Fibroblast of lung (primary cell): ENCODE results near the gene LUC7L2.
"Not testable (repeated sequence)": the region's sequence is repeated elsewhere in the genome, so short reads cannot be mapped to it uniquely, and the experiment has no call there.

ENCODE experiments used
- EZH2 ChIP-seq: IDR thresholded peaks from 2 replicates; pipeline ENCODE4 v1.5.1; 2012; ENCODE audit warnings: low read length, control low read depth, mild to moderate bottlenecking; ENCODE audit errors: missing control alignments
- TF ChIP-seq, protein P1 (sequence below), 2 donors: IDR thresholded peaks in 1 of 2; conservative IDR thresholded peaks in 1 of 2; 1 replicate in 1 of 2; 2 replicates in 1 of 2; pipeline ENCODE4 v1.5.1; 2011 to 2012; ENCODE audit warnings: low read length in 2 of 2, control low read depth in 1 of 2, inconsistent platforms in 1 of 2, low read depth in 1 of 2, mild to moderate bottlenecking in 1 of 2

DNA sequence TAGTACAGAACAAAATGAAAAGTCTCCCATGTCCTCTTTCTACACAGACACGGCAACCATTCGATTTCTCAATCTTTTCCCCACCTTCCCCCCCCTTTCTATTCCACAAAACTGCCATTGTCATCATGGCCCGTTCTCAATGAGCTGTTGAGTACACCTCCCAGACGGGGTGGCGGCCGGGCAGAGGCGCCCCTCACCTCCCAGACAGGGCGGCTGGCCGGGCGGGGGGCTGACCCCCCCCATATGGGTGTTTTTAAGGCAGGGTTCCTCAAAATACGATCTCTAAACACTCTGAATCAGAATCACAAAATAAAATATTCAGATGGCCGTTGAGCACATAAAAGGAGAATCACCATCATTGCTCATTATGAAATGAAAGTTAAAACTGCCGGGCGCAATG, 70.0 kb downstream of the LUC7L2 start:
- TF ChIP-seq, protein P1, sequence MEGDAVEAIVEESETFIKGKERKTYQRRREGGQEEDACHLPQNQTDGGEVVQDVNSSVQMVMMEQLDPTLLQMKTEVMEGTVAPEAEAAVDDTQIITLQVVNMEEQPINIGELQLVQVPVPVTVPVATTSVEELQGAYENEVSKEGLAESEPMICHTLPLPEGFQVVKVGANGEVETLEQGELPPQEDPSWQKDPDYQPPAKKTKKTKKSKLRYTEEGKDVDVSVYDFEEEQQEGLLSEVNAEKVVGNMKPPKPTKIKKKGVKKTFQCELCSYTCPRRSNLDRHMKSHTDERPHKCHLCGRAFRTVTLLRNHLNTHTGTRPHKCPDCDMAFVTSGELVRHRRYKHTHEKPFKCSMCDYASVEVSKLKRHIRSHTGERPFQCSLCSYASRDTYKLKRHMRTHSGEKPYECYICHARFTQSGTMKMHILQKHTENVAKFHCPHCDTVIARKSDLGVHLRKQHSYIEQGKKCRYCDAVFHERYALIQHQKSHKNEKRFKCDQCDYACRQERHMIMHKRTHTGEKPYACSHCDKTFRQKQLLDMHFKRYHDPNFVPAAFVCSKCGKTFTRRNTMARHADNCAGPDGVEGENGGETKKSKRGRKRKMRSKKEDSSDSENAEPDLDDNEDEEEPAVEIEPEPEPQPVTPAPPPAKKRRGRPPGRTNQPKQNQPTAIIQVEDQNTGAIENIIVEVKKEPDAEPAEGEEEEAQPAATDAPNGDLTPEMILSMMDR (conservative IDR thresholded peaks at IDR 0.05 in 1 of 2, IDR thresholded peaks at IDR 0.05 in 1 of 2; ENCODE audit: low read depth in 1 of 2, low read length in 2 of 2) = not testable (repeated sequence)
- TF ChIP-seq EZH2 = not testable (repeated sequence)
